KOPT-K1 (cell line): ENCODE measurements around the gene NKX6-2.

ENCODE experiments used
- H3K27ac ChIP-seq: fragments of 200-600 bp; sonication (generic); 2 replicates; pipeline ENCODE4 v1.5.1; 2016; ENCODE audit warnings: antibody characterized with exemption, mild to moderate bottlenecking, low read depth, low read length; ENCODE audit not compliant: poor library complexity, severe bottlenecking
- H3K36me3 ChIP-seq: fragments of 200-600 bp; sonication (generic); 2 replicates; pipeline ENCODE4 v1.5.1; 2017; ENCODE audit warnings: antibody characterized with exemption, mild to moderate bottlenecking, low read length, moderate library complexity; ENCODE audit not compliant: insufficient read depth
- H3K9me3 ChIP-seq: fragments of 200-600 bp; sonication (generic); 2 replicates; pipeline ENCODE4 v1.5.1; 2017; ENCODE audit warnings: antibody characterized with exemption, low read length, mild to moderate bottlenecking; ENCODE audit not compliant: insufficient read depth, poor library complexity, severe bottlenecking

NKX6-2 gene

GRCh38 chr10:132738454-132739224 is 47.3 kb downstream of the NKX6-2 start:
- Histone ChIP-seq H3K36me3 (no peaks in the 10 kb centered on the region; the same call in 1 of the 2 replicates), H3K9me3 (no peaks in the 10 kb centered on the region), H3K27ac (no peak overlapping the region)

- Histone ChIP-seq H3K27ac (no peak overlapping the region), H3K36me3 (no peaks in the 10 kb centered on the region; the same call in 1 of the 2 replicates), H3K9me3 (no peaks in the 10 kb centered on the region)
Measured at GRCh38 chr10:132737390-132738048, 48.4 kb downstream of the NKX6-2 start.

GRCh38 chr10:132735923-132736391 is 50.0 kb downstream of the NKX6-2 start:
- Histone ChIP-seq H3K27ac (no peak overlapping the region), H3K9me3 (no peaks in the 10 kb centered on the region), H3K36me3 (no peaks in the 10 kb centered on the region; the same call in 1 of the 2 replicates)

DNA sequence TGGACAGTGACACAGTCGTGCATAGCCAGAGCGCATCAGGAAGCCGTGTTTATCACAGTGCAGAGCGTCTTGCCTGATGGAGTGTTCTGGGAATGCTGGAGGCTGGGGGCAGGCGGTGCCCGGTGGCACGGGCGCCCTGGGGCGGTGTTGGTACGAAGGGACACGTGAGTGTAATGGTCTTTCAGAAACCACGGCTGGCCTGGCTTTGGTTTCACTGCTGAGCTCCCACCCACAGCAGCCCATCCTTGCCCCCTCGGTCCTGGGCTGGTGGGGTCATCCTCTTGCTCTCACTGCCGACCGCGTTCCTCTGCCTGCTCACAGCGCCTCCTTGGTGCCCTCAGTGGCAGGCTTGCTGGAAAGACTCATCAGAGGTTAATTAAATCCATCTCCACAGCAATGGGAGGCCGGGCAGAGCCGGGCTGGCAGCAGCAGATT is 50.6 kb downstream of the NKX6-2 start:
- Histone ChIP-seq H3K9me3 (no peaks in the 10 kb centered on the region), H3K27ac (no peak overlapping the region), H3K36me3 (no peaks in the 10 kb centered on the region; the same call in 1 of the 2 replicates)

DNA sequence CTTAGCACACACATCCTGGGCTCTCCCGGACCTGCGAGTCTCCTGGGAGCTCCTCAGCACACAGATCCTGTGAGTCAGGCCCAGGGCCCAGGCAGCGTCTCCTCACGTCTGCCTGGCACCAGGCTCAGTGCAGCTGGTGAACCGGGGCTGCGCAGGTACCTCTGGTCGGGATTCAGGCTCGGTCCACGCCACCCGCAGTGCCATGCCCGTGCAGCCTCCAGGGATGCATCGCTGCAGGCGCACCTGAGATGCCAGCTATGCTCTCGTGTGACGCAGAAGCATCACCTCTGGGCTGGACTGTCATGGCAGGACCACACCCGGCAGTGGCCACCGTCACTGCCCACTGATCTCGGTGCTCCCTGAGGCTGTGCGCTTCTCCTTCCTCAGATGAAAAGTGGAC is 52.0 kb downstream of the NKX6-2 start:
- Histone ChIP-seq H3K27ac (no peak overlapping the region), H3K36me3 (no peaks in the 10 kb centered on the region; the same call in 1 of the 2 replicates), H3K9me3 (no peaks in the 10 kb centered on the region)
